ENCODE measurements around the gene ROBO2. TPM values are rescaled to one million over a fixed set of nuclear protein-coding genes. Genes with fewer than 3 reads are reported as not detected.
A peak's percentile ranks its signal among the peaks of the same experiment; 100 is the strongest.

Gene ROBO2
- total RNA-seq, 1 donor from 2014 or later: 8.9 TPM

- Histone ChIP-seq H3K9ac (ENCODE audit: low read depth in 1 of 3, low read length in 3 of 3) (peak overlapping the region in 1 of 3 donors; percentile 15), H3K4me3 (ENCODE audit: low read length in 3 of 3) (no peak overlapping the region), H3K9me3 (ENCODE audit: control insufficient read depth in 3 of 3, low read length in 3 of 3) (no peaks in the 10 kb centered on the region), H3K4me1 (ENCODE audit: control insufficient read depth in 3 of 3, insufficient read depth in 3 of 3, low read length in 3 of 3) (peaks cover 0 to 9% (median 5%) of the 10 kb centered on the region in 3 donors), H3K36me3 (ENCODE audit: control insufficient read depth in 3 of 3, insufficient read depth in 3 of 3, low read length in 3 of 3) (no peaks in the 10 kb centered on the region), H3K27me3 (ENCODE audit: control insufficient read depth in 3 of 3, insufficient read depth in 3 of 3, low read length in 3 of 3) (no peaks in the 10 kb centered on the region), H3K27ac (ENCODE audit: low read depth, low read length) (no peak overlapping the region)
These were observed 428.1 kb downstream of the ROBO2 start for GRCh38 chr3:77467702-77468625.

DNA sequence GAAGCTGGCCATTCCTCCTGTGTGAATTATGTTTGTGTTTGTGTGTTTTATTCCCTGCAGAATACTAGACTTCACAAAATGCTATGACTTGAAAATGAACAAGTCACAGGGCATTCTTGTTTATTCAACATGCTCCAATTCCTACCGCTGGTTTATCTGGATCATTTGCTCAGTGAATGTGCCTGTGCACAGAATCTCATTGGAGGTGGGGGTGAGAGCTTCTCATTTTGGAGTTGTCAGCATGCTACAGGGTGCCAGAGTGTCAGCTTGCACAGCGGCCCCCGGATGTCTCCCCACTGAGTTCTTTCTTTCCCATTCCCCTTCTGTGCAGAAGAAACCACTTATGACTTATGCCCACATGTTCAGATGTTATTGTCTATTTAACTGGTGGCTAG is 428.7 kb downstream of the ROBO2 start:
- Histone ChIP-seq H3K9me3 (ENCODE audit: control insufficient read depth in 3 of 3, low read length in 3 of 3) (no peaks in the 10 kb centered on the region), H3K27me3 (ENCODE audit: control insufficient read depth in 3 of 3, insufficient read depth in 3 of 3, low read length in 3 of 3) (no peaks in the 10 kb centered on the region), H3K4me3 (ENCODE audit: low read length in 3 of 3) (no peak overlapping the region), H3K9ac (ENCODE audit: low read depth in 1 of 3, low read length in 3 of 3) (peak overlapping the region in 1 of 3 donors; percentile 15), H3K27ac (ENCODE audit: low read depth, low read length) (no peak overlapping the region), H3K36me3 (ENCODE audit: control insufficient read depth in 3 of 3, insufficient read depth in 3 of 3, low read length in 3 of 3) (no peaks in the 10 kb centered on the region), H3K4me1 (ENCODE audit: control insufficient read depth in 3 of 3, insufficient read depth in 3 of 3, low read length in 3 of 3) (peaks cover 0 to 9% (median 5%) of the 10 kb centered on the region in 3 donors)

- Histone ChIP-seq H3K4me3 (ENCODE audit: low read length in 3 of 3) (no peak overlapping the region), H3K36me3 (ENCODE audit: control insufficient read depth in 3 of 3, insufficient read depth in 3 of 3, low read length in 3 of 3) (no peaks in the 10 kb centered on the region), H3K27me3 (ENCODE audit: control insufficient read depth in 3 of 3, insufficient read depth in 3 of 3, low read length in 3 of 3) (no peaks in the 10 kb centered on the region), H3K9ac (ENCODE audit: low read depth in 1 of 3, low read length in 3 of 3) (no peak overlapping the region), H3K27ac (ENCODE audit: low read depth, low read length) (no peak overlapping the region), H3K9me3 (ENCODE audit: control insufficient read depth in 3 of 3, low read length in 3 of 3) (no peaks in the 10 kb centered on the region), H3K4me1 (ENCODE audit: control insufficient read depth in 3 of 3, insufficient read depth in 3 of 3, low read length in 3 of 3) (no peaks in the 10 kb centered on the region)
These were observed 435.6 kb downstream of the ROBO2 start for GRCh38 chr3:77475507-77475906.

DNA sequence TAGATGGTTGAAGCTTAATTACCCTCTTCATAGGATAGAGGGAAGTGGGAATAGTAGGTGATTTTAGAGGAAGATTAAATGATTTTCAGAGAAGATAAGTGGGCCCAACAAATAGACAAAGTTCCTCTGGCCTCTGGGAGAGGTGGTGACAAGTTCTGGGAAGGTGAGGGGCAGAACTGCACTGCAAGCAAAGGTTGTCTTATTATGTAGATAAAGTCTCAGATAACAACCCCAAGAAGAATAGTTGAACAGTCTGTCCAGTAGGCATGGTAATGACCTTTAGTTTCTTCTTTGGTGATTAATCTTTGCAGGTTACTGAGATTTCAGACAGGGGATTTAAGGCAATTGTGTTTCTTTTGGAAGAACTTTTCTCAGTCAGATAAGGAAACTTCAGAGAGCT is 439.1 kb downstream of the ROBO2 start:
- Histone ChIP-seq H3K4me3 (ENCODE audit: low read length in 3 of 3) (no peak overlapping the region), H3K4me1 (ENCODE audit: control insufficient read depth in 3 of 3, insufficient read depth in 3 of 3, low read length in 3 of 3) (no peaks in the 10 kb centered on the region), H3K27me3 (ENCODE audit: control insufficient read depth in 3 of 3, insufficient read depth in 3 of 3, low read length in 3 of 3) (no peaks in the 10 kb centered on the region), H3K36me3 (ENCODE audit: control insufficient read depth in 3 of 3, insufficient read depth in 3 of 3, low read length in 3 of 3) (no peaks in the 10 kb centered on the region), H3K9me3 (ENCODE audit: control insufficient read depth in 3 of 3, low read length in 3 of 3) (no peaks in the 10 kb centered on the region), H3K9ac (ENCODE audit: low read depth in 1 of 3, low read length in 3 of 3) (no peak overlapping the region), H3K27ac (ENCODE audit: low read depth, low read length) (no peak overlapping the region)

- no peaks in the 10 kb centered on the region for H3K4me1 ChIP-seq (ENCODE audit: control insufficient read depth in 3 of 3, insufficient read depth in 3 of 3, low read length in 3 of 3)
- H3K9me3 ChIP-seq (ENCODE audit: control insufficient read depth in 3 of 3, low read length in 3 of 3): peaks cover 0 to 6% (median 4%) of the 10 kb centered on the region in 3 donors
- no peak overlapping the region for H3K9ac ChIP-seq (ENCODE audit: low read depth in 1 of 3, low read length in 3 of 3)
- no peak overlapping the region for H3K4me3 ChIP-seq (ENCODE audit: low read length in 3 of 3)
- H3K36me3 ChIP-seq (ENCODE audit: control insufficient read depth in 3 of 3, insufficient read depth in 3 of 3, low read length in 3 of 3): no peaks in the 10 kb centered on the region
- H3K27me3 ChIP-seq (ENCODE audit: control insufficient read depth in 3 of 3, insufficient read depth in 3 of 3, low read length in 3 of 3): no peaks in the 10 kb centered on the region
- no peak overlapping the region for H3K27ac ChIP-seq (ENCODE audit: low read depth, low read length)
These were observed 449.3 kb downstream of the ROBO2 start for GRCh38 chr3:77489216-77489615.

DNA sequence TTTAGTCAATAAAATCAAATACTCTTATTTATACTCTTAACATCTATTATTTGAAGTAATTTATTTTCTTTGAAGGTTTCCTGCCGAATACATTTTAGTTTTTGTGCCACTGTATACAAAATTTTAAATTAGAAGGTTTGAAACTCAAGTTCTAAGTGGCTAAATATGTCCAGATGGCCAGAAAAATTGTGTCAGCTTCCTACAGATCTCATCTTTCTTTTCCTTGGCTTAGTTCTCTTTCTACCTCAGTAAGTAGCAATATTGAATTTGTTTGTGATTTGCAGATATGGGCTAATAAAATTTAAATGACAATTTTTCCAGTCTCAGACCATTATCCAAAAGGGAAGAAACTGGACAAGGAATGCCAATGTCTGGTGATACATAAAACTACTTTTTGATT is 452.1 kb downstream of the ROBO2 start:
- H3K9ac ChIP-seq (ENCODE audit: low read depth in 1 of 3, low read length in 3 of 3): no peak overlapping the region
- no peak overlapping the region for H3K27ac ChIP-seq (ENCODE audit: low read depth, low read length)
- H3K27me3 ChIP-seq (ENCODE audit: control insufficient read depth in 3 of 3, insufficient read depth in 3 of 3, low read length in 3 of 3): no peaks in the 10 kb centered on the region
- H3K4me1 ChIP-seq (ENCODE audit: control insufficient read depth in 3 of 3, insufficient read depth in 3 of 3, low read length in 3 of 3): no peaks in the 10 kb centered on the region
- H3K9me3 ChIP-seq (ENCODE audit: control insufficient read depth in 3 of 3, low read length in 3 of 3): no peaks in the 10 kb centered on the region
- no peak overlapping the region for H3K4me3 ChIP-seq (ENCODE audit: low read length in 3 of 3)
- no peaks in the 10 kb centered on the region for H3K36me3 ChIP-seq (ENCODE audit: control insufficient read depth in 3 of 3, insufficient read depth in 3 of 3, low read length in 3 of 3)

- Histone ChIP-seq H3K9ac (ENCODE audit: low read depth in 1 of 3, low read length in 3 of 3) (no peak overlapping the region), H3K27ac (ENCODE audit: low read depth, low read length) (no peak overlapping the region), H3K4me3 (ENCODE audit: low read length in 3 of 3) (no peak overlapping the region), H3K27me3 (ENCODE audit: control insufficient read depth in 3 of 3, insufficient read depth in 3 of 3, low read length in 3 of 3) (no peaks in the 10 kb centered on the region), H3K9me3 (ENCODE audit: control insufficient read depth in 3 of 3, low read length in 3 of 3) (no peaks in the 10 kb centered on the region), H3K36me3 (ENCODE audit: control insufficient read depth in 3 of 3, insufficient read depth in 3 of 3, low read length in 3 of 3) (no peaks in the 10 kb centered on the region), H3K4me1 (ENCODE audit: control insufficient read depth in 3 of 3, insufficient read depth in 3 of 3, low read length in 3 of 3) (no peaks in the 10 kb centered on the region)
These were observed 460.8 kb downstream of the ROBO2 start for GRCh38 chr3:77500721-77501120.

GRCh38 chr3:77506384-77506783 is 466.5 kb downstream of the ROBO2 start:
- Histone ChIP-seq H3K9me3 (ENCODE audit: control insufficient read depth in 3 of 3, low read length in 3 of 3) (no peaks in the 10 kb centered on the region), H3K27me3 (ENCODE audit: control insufficient read depth in 3 of 3, insufficient read depth in 3 of 3, low read length in 3 of 3) (no peaks in the 10 kb centered on the region), H3K36me3 (ENCODE audit: control insufficient read depth in 3 of 3, insufficient read depth in 3 of 3, low read length in 3 of 3) (no peaks in the 10 kb centered on the region), H3K27ac (ENCODE audit: low read depth, low read length) (no peak overlapping the region), H3K9ac (ENCODE audit: low read depth in 1 of 3, low read length in 3 of 3) (no peak overlapping the region), H3K4me3 (ENCODE audit: low read length in 3 of 3) (no peak overlapping the region), H3K4me1 (ENCODE audit: control insufficient read depth in 3 of 3, insufficient read depth in 3 of 3, low read length in 3 of 3) (no peaks in the 10 kb centered on the region)

DNA sequence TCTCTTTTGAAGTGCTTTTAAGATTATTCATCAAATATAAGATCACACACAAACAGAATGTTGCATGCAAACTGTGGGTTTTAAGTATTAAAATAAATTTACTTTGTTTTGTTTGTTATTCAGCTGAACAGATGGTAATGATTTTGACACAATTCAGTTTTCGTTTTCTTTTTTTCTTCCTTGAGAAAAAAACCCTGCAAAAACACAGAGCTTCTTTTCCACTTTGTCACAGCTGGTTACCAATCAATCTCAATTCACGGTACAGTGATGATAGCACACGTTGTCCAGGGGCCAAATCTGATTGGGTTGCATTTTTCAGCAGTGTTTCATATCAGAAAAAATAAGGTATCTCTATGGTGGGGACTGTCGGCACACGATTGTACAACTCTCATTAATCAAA is 473.6 kb downstream of the ROBO2 start:
- no peaks in the 10 kb centered on the region for H3K36me3 ChIP-seq (ENCODE audit: control insufficient read depth in 3 of 3, insufficient read depth in 3 of 3, low read length in 3 of 3)
- no peaks in the 10 kb centered on the region for H3K27me3 ChIP-seq (ENCODE audit: control insufficient read depth in 3 of 3, insufficient read depth in 3 of 3, low read length in 3 of 3)
- no peak overlapping the region for H3K27ac ChIP-seq (ENCODE audit: low read depth, low read length)
- no peak overlapping the region for H3K9ac ChIP-seq (ENCODE audit: low read depth in 1 of 3, low read length in 3 of 3)
- no peaks in the 10 kb centered on the region for H3K9me3 ChIP-seq (ENCODE audit: control insufficient read depth in 3 of 3, low read length in 3 of 3)
- H3K4me1 ChIP-seq (ENCODE audit: control insufficient read depth in 3 of 3, insufficient read depth in 3 of 3, low read length in 3 of 3): no peaks in the 10 kb centered on the region
- H3K4me3 ChIP-seq (ENCODE audit: low read length in 3 of 3): no peak overlapping the region

DNA sequence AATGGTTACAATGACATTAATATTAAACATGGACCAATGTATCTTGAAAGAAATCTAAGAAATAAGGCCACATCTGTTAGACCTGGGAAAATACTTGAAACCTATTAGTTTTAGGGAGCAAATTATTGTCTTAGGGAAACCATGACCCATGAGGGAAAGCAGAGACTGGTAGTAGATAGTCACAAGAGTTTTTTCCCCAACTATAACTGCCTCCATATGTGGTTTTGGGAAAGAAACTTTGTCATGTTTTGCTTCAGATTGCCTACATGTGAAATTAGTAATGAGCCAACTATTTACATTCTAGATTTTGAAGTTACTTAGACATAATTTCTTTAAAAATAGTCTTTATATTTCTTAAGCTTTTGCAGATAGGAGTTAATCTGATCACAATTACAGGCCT is 474.9 kb downstream of the ROBO2 start:
- Histone ChIP-seq H3K4me3 (ENCODE audit: low read length in 3 of 3) (no peak overlapping the region), H3K27ac (ENCODE audit: low read depth, low read length) (no peak overlapping the region), H3K4me1 (ENCODE audit: control insufficient read depth in 3 of 3, insufficient read depth in 3 of 3, low read length in 3 of 3) (no peaks in the 10 kb centered on the region), H3K27me3 (ENCODE audit: control insufficient read depth in 3 of 3, insufficient read depth in 3 of 3, low read length in 3 of 3) (no peaks in the 10 kb centered on the region), H3K36me3 (ENCODE audit: control insufficient read depth in 3 of 3, insufficient read depth in 3 of 3, low read length in 3 of 3) (no peaks in the 10 kb centered on the region), H3K9ac (ENCODE audit: low read depth in 1 of 3, low read length in 3 of 3) (no peak overlapping the region), H3K9me3 (ENCODE audit: control insufficient read depth in 3 of 3, low read length in 3 of 3) (no peaks in the 10 kb centered on the region)

All from skeletal muscle tissue (tissue), 4 donors.